Hepatocyte (in vitro differentiated cells): Measurements from ENCODE around the gene RTL9.

Source experiments
- EZH2 ChIP-seq: fragments of 200-600 bp; sonication (generic); IDR thresholded peaks from 2 replicates; pipeline ENCODE4 v1.6.1; 2016; ENCODE audit warnings: antibody characterized with exemption, mild to moderate bottlenecking, borderline replicate concordance
- TF ChIP-seq, protein P1 (sequence below): fragments of 200-600 bp; sonication (generic); IDR thresholded peaks from 2 replicates; pipeline ENCODE4 v1.5.1; 2016; ENCODE audit warnings: antibody characterized with exemption, mild to moderate bottlenecking; ENCODE audit not compliant: poor library complexity

DNA sequence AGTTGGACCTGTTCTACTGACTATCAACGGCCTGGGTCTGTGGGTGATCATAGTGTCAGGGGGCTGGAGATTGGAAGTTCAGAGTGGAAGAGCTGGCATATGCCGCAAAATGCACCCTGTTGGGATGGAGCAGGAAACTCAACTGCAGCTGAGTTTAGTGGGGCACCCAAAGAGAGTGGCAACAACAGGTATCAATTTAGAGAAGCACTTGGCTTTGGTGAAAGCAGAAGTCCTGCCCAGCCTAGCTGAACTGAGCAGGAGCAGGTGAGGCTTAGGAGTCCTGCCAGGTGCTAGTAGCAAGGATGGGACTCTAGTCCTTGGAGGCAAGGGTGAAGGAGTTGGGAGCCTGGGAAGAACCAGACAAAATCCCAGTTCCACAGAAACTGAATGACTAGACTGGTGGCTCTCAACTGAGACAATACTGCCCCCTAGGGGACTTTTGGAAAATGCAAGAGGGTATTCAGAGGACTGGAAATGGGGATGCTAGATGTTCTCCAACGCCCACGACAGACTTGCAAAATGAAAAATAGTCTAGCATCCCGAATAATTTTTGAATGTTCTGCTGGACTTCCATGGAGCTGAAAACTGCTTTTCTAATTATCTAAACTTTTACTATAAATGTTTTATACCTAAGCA, 49.4 kb downstream of the RTL9 start:
- no peak for TF ChIP-seq EZH2
- TF ChIP-seq, protein P1, sequence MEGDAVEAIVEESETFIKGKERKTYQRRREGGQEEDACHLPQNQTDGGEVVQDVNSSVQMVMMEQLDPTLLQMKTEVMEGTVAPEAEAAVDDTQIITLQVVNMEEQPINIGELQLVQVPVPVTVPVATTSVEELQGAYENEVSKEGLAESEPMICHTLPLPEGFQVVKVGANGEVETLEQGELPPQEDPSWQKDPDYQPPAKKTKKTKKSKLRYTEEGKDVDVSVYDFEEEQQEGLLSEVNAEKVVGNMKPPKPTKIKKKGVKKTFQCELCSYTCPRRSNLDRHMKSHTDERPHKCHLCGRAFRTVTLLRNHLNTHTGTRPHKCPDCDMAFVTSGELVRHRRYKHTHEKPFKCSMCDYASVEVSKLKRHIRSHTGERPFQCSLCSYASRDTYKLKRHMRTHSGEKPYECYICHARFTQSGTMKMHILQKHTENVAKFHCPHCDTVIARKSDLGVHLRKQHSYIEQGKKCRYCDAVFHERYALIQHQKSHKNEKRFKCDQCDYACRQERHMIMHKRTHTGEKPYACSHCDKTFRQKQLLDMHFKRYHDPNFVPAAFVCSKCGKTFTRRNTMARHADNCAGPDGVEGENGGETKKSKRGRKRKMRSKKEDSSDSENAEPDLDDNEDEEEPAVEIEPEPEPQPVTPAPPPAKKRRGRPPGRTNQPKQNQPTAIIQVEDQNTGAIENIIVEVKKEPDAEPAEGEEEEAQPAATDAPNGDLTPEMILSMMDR, result peak; percentile 58
